Endothelial cell of umbilical vein (primary cell): ENCODE measurements around the gene CNTNAP4. TPM values are rescaled to one million over a fixed set of nuclear protein-coding genes. Genes with fewer than 3 reads are reported as not detected.

ENCODE experiments used
- BruUV-seq: library from RNA; stranded (reverse); fragments of 400-500 nt; replicated peaks from 2 replicates; lab custom pipeline; 2021; lab: Mats Ljungman, UMichigan
- CTCF ChIA-PET: fragments of 300-600, 350-600 bp; sonication (Branson Sonifier 250); formaldehyde crosslinking; loops from one replicate; lab custom pipeline; 2021; ENCODE audit warnings: antibody characterized with exemption, inconsistent platforms; lab: Charles Lee
- POLR2A ChIA-PET: fragments of 300-600, 350-600 bp; sonication (Branson Sonifier 250); formaldehyde crosslinking; loops from one replicate; lab custom pipeline; 2021; ENCODE audit warnings: antibody characterized with exemption, inconsistent platforms; lab: Charles Lee
- DNase-seq: peaks from one replicate; pipeline ENCODE4 v3.0.0-alpha.2; 2011; ENCODE audit warnings: low read depth, low spot score
- FAIRE-seq: peaks from 2 replicates; lab custom pipeline; 2011; peaks lifted over from hg19 to GRCh38; lab: Jason Lieb, UNC
- H2AFZ ChIP-seq: 2 replicates; pipeline ENCODE4 v1.6.0; 2012; ENCODE audit warnings: low read depth, low read length, control low read depth, inconsistent platforms
- H3K27ac ChIP-seq: 2 replicates; pipeline ENCODE4 v1.5.1; 2011; ENCODE audit warnings: low read depth, mild to moderate bottlenecking, control low read depth, low read length, moderate library complexity; ENCODE audit not compliant: insufficient read depth
- H3K27me3 ChIP-seq, 2 experiments: 2 replicates each; pipeline versions ENCODE4 v1.6.0 to v1.6.1; 2011; ENCODE audit warnings: low read length in 2 of 2, mixed read lengths in 1 of 2; ENCODE audit not compliant: control insufficient read depth in 2 of 2, insufficient read depth in 2 of 2
- H3K36me3 ChIP-seq, 2 experiments: 2 replicates in 1 of 2; 3 replicates in 1 of 2; pipeline ENCODE4 v1.5.1; 2011; ENCODE audit warnings: low read length in 2 of 2, mild to moderate bottlenecking in 1 of 2, moderate library complexity in 1 of 2; ENCODE audit not compliant: control insufficient read depth in 2 of 2, insufficient read depth in 2 of 2; ENCODE audit errors: extremely low read depth in 1 of 2
- H3K4me1 ChIP-seq: 3 replicates; pipeline ENCODE4 v1.5.1; 2011; ENCODE audit warnings: mild to moderate bottlenecking, low read length; ENCODE audit not compliant: control insufficient read depth, insufficient read depth; ENCODE audit errors: extremely low read depth
- H3K4me2 ChIP-seq: 2 replicates; pipeline ENCODE4 v1.6.1; 2011; ENCODE audit warnings: low read length, control low read depth, mixed read lengths; ENCODE audit not compliant: insufficient read depth
- H3K4me3 ChIP-seq, 3 experiments: fragments of 200-600 bp in 1 of 3; sonication (generic), shearing (Covaris generic) in 1 of 3; replicated peaks in 1 of 3; 2 replicates each; pipeline ENCODE4 v1.5.1; 2011 to 2016; ENCODE audit warnings: control low read depth in 3 of 3, low read length in 3 of 3, mild to moderate bottlenecking in 2 of 3, inconsistent platforms in 1 of 3, low read depth in 1 of 3, moderate library complexity in 1 of 3; ENCODE audit not compliant: insufficient read depth in 1 of 3
- H3K79me2 ChIP-seq: 2 replicates; pipeline ENCODE4 v1.6.0; 2012; ENCODE audit warnings: low read length, inconsistent platforms; ENCODE audit not compliant: control insufficient read depth, insufficient read depth
- H3K9ac ChIP-seq: replicated peaks from 2 replicates; pipeline ENCODE3; 2011; ENCODE audit warnings: low read length, control low read depth; ENCODE audit not compliant: insufficient read depth; ENCODE audit errors: extremely low read depth
- H3K9me1 ChIP-seq: replicated peaks from 3 replicates; pipeline ENCODE4 v1.6.0; 2011; ENCODE audit warnings: mild to moderate bottlenecking, low read length; ENCODE audit not compliant: control insufficient read depth, insufficient read depth; ENCODE audit errors: extremely low read depth
- H3K9me3 ChIP-seq: replicated peaks from 2 replicates; pipeline ENCODE4 v1.5.1; 2012; ENCODE audit warnings: low read length, inconsistent platforms; ENCODE audit not compliant: control insufficient read depth, insufficient read depth
- H4K20me1 ChIP-seq: replicated peaks from 2 replicates; pipeline ENCODE3; 2011; ENCODE audit warnings: mild to moderate bottlenecking, low read length; ENCODE audit not compliant: control insufficient read depth, insufficient read depth; ENCODE audit errors: extremely low read depth
- CTCF ChIP-seq, 2 donors: IDR thresholded peaks; 1 replicate in 1 of 2; 2 replicates in 1 of 2; pipeline ENCODE4 v1.5.1; 2011; ENCODE audit warnings: low read length in 2 of 2, mild to moderate bottlenecking in 2 of 2, moderate library complexity in 2 of 2, control low read depth in 1 of 2, inconsistent platforms in 1 of 2, low read depth in 1 of 2; ENCODE audit not compliant: insufficient read depth in 1 of 2; ENCODE audit errors: extremely low read depth in 1 of 2
- EZH2 ChIP-seq: IDR thresholded peaks from 2 replicates; pipeline ENCODE4 v1.6.1; 2012; ENCODE audit warnings: borderline replicate concordance, low read depth, mild to moderate bottlenecking, moderate library complexity, low read length, inconsistent platforms; ENCODE audit not compliant: severe bottlenecking
- FOS ChIP-seq: IDR thresholded peaks from 2 replicates; pipeline ENCODE4 v1.6.1; 2011; ENCODE audit warnings: mild to moderate bottlenecking, low read length, moderate library complexity, borderline replicate concordance; ENCODE audit not compliant: insufficient read depth
- GATA2 ChIP-seq: IDR thresholded peaks from 2 replicates; pipeline ENCODE4 v1.7.0; 2011; ENCODE audit warnings: low read depth, mild to moderate bottlenecking, moderate library complexity, mixed read lengths, low read length; ENCODE audit not compliant: insufficient read length, insufficient read depth
- JUN ChIP-seq: IDR thresholded peaks from 2 replicates; pipeline ENCODE4 v1.6.1; 2011; ENCODE audit warnings: borderline replicate concordance, low read depth; ENCODE audit not compliant: insufficient read length, insufficient read depth
- MAX ChIP-seq: IDR thresholded peaks from 2 replicates; pipeline ENCODE4 v1.6.1; 2011; ENCODE audit not compliant: insufficient read depth, insufficient read length
- MYC ChIP-seq: IDR thresholded peaks from one replicate; pipeline ENCODE4 v1.6.1; 2011; ENCODE audit warnings: mild to moderate bottlenecking, low read depth, low read length
- POLR2A ChIP-seq: IDR thresholded peaks from 2 replicates; pipeline ENCODE4 v1.6.1; 2012; ENCODE audit warnings: low read depth, mild to moderate bottlenecking, control low read depth, low read length
- POLR2AphosphoS5 ChIP-seq: IDR thresholded peaks from 2 replicates; pipeline ENCODE4 v1.6.1; 2012; ENCODE audit warnings: low read depth, mild to moderate bottlenecking, control low read depth, low read length, moderate library complexity; ENCODE audit not compliant: insufficient read depth
- dilution Hi-C: fragments of 300-500 bp; cut with MboI; formaldehyde crosslinking; loops from one replicate; pipeline ENCODE4 v1.15.0; 2019; ENCODE audit warnings: low sequenced_read_pairs; ENCODE audit not compliant: extremely low pct_ligation_motif_present
- intact Hi-C: fragments of 100-400 bp; cut with micrococcal nuclease; formaldehyde crosslinking; loops from one replicate; pipeline ENCODE4 v1.10.0; 2022
- polyA plus RNA-seq, 4 experiments: library from polyadenylated mRNA; depleted of rRNA in 3 of 4; stranded (reverse) in 3 of 4; unstranded in 1 of 4; fragments of >200 nt; gene quantifications; 2 replicates each; pipeline versions ENCODE4 v1.2.1 to v1.2.3, GENCODE V29; 2011 to 2012; ENCODE audit warnings: missing spikeins in 1 of 4
- total RNA-seq: library from RNA; stranded (reverse); gene quantifications from 2 replicates; pipeline ENCODE4 v1.2.3, GENCODE V29; 2021

The CNTNAP4 gene
- total and polyA plus RNA-seq, 2 donors (not counting 3 experiments of a cell fraction or from before 2014, with no cell fraction given): not detected

GRCh38 chr16:76577003-76577402 is 299.8 kb downstream of the CNTNAP4 start:
- H3K79me2 ChIP-seq: no peaks in the 10 kb centered on the region
- dilution Hi-C loops: no loop called here

More at GRCh38 chr16:76577003-76577402, 299.8 kb downstream of the CNTNAP4 start:
- ChIA-PET POLR2A (no interaction called here), CTCF (no interaction called here)
- no peak overlapping the region for H3K4me2 ChIP-seq
- no peaks in the 10 kb centered on the region for H3K9me1 ChIP-seq
- no peak overlapping the region for H2AFZ ChIP-seq
- FAIRE-seq: no peak
- H3K4me1 ChIP-seq: no peaks in the 10 kb centered on the region
- no peak overlapping the region for H3K9ac ChIP-seq
- TF ChIP-seq JUN (no peak), POLR2A (no peak), POLR2AphosphoS5 (no peak), MYC (no peak), GATA2 (no peak), MAX (no peak), CTCF (IDR thresholded peaks at IDR 0.05; ENCODE audit: extremely low read depth in 1 of 2, insufficient read depth in 1 of 2, low read depth in 1 of 2, low read length in 2 of 2) (no peak), EZH2 (no peak), FOS (no peak)
- intact Hi-C loops: no loop called here
- no peaks in the 10 kb centered on the region for H3K36me3 ChIP-seq
- no peak for DNase-seq
- no peaks in the 10 kb centered on the region for H4K20me1 ChIP-seq
- no TSS peak for BruUV-seq
- H3K4me3 ChIP-seq: no peak overlapping the region
- H3K9me3 ChIP-seq: no peaks in the 10 kb centered on the region
- no peaks in the 10 kb centered on the region for H3K27me3 ChIP-seq
- H3K27ac ChIP-seq: no peak overlapping the region
